HUDEP-2 (cell line): ENCODE measurements around the gene ASPHD1.
"Not testable (repeated sequence)": the region's sequence is repeated elsewhere in the genome, so short reads cannot be mapped to it uniquely, and the experiment has no call there.

Source experiments
- DNase-seq, 76 experiments: peaks; one replicate each; lab custom pipeline; 2025; ENCODE audit not compliant: unreplicated experiment in 76 of 76; lab: John Stamatoyannopoulos, UW

ASPHD1 gene

GRCh38 chr16:29900102-29900887 is at the start of gene ASPHD1:
ASPHD1 (plus strand) TSS chr16:29900488; CDS start chr16:29900972, 484 bp downstream.
- DNase-seq = peak in 49 of 76 experiments; percentile 14 to 78 (median 54)

DNA sequence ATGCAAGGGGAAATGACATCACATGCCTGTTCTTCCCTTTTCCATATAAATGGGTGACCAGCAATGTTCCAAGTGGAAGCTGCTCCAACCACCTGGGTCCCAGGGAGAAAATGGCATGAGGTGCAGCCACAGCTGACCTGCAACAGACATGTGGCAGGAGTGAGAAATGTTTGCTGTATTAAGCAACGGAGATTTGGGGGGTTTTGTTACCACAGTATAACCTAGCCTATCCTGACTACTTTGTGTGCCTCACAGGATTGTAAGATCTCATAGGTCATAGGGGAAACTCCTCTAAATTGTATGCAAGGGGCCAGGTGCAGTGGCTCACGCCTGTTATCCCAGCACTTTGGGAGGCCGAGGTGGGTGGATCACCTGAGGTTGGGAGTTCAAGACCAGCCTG is 49.3 kb upstream of the ASPHD1 start:
- DNase-seq = no peak

DNA sequence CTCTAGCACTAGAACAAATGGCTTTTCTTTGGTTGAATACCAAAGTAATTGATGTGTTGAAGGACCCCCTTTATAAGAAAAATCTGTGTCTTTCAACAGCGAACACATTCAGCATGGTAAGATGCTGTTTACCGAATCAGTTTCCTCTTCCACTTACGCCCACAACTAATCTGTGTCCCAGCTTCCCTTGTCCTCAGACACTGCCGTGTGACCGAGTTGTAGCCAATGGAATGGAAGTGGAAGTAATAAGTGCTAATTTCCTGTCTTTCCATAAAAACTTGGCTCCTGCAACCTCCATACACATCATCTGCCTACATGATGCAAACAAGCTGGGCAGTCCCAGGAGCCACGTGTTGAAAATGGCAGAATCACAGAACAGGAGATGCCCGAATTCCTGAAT is 47.6 kb upstream of the ASPHD1 start:
- no peak for DNase-seq

GRCh38 chr16:29854520-29855100 is 45.7 kb upstream of the ASPHD1 start:
- DNase-seq = no peak

DNA sequence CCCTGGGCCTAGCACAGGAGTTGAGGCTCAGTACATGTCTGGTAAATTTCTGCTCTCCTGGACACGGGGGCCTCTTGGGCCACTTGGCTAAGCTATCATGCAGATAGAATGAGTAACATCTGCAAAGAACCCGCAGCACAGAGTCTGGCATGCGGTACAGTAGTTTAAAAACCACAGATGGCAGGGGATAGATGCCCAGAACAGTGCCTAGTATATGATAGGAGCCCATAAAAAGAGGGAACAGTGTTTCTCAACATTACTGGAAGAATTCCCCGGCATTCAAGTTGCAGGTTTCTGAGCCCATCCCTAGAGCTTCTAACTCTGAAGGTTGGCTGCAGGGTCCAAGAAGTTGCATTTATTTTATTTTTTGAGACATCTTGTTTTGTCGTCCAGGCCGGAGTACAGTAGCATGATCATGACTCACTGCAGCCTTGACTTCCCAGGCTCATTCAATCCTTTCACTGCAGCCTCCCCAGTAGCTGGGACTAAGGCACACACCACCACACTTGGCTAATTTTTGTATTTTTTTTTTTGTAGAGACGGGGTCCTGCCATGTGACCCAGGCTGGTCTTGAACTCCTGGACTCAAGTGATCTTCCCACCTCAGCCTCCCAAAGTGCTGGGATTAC is 43.0 kb upstream of the ASPHD1 start:
- no peak for DNase-seq

GRCh38 chr16:29858149-29858849 is 42.0 kb upstream of the ASPHD1 start:
- no peak for DNase-seq

- DNase-seq = no peak
Observed at GRCh38 chr16:29858974-29859373, 41.3 kb upstream of the ASPHD1 start.

GRCh38 chr16:29860218-29860617 is 40.1 kb upstream of the ASPHD1 start:
- DNase-seq = no peak

GRCh38 chr16:29862383-29862883 is 37.9 kb upstream of the ASPHD1 start:
- peak in 4 of 76 experiments; percentile 11 to 53 (median 22) for DNase-seq

DNA sequence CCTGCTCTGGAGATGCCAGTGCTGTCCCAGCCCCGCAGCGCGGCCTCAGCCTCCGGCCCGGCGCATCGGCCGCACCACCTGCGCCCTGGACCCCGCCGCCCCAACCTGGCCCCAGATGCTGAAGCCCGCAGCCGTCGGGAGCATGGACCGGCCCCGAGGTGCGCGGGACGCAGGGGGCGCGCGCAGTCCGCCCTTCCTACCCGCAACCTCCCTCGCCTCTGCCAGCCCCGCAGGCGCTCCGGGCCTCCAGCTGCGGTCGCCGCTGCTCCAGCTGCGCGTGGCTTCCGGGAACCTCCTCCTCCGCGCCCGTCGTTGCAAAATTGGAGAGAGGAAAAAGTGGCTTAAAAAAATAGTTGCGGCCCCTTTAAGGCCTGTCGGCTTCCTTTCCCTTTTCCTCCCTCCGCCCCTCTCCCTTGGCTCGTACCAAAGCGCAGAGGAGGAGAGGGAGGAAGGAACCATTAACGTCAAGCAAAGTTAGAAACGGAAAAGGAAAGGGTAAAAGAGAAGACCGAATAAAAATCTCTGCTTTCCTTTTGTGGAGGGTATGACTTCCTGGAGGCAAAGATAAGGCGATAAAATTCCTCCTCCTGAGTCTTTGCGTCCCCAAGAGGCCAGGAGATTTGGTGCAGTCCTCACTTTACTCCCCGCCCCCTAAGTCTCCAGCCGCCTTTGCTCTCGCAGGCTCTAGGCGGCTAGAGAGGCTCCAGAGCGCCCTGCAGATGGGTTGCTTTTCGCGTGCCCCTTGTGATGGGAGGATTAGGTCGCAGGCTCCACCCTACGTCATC is 37.2 kb upstream of the ASPHD1 start, which contains the start of gene CDIPT:
Gene CDIPT, minus strand, starts transcription at position 343 of the 785 bp plus-strand sequence. CDS start 369 bp downstream, outside the sequence.
- DNase-seq = peak in 75 of 76 experiments; percentile 21 to 96 (median 89)

DNA sequence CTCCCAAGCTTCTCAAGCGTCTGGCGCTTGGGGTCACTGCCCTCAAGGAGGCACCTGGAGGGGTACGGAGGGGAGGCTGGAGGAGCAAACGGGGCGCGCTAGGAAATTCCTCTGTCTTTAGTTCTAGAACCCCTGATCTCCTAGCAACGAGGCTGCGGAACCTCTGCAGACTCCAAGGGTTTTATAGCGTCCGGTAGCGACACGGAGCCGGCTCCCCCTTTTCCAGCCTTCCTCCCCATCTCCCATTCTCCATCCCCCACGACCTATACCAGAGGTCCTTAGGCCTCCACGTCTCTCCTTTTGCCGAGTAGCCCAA is 36.7 kb upstream of the ASPHD1 start:
- DNase-seq = no peak

DNA sequence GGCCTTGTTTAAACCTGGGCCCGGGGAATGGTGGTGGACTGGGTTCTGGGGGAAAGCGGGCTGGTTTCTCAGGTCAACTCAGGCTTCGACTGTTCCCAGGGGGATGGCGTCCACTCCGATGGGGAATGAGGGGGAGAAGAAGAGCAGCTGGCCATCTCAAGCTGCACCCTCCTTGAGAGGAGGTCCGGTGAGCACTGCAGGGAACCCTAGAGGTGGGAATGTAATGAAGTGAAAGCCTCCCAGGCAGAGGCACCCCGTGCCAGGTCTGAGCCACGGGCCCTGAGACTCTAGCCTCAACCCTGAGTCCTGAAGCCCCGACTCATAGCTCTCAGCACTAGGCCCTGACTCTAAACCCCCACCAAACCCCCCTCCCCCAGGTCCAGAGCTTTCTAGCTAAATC is 36.1 kb upstream of the ASPHD1 start:
- no peak for DNase-seq

DNA sequence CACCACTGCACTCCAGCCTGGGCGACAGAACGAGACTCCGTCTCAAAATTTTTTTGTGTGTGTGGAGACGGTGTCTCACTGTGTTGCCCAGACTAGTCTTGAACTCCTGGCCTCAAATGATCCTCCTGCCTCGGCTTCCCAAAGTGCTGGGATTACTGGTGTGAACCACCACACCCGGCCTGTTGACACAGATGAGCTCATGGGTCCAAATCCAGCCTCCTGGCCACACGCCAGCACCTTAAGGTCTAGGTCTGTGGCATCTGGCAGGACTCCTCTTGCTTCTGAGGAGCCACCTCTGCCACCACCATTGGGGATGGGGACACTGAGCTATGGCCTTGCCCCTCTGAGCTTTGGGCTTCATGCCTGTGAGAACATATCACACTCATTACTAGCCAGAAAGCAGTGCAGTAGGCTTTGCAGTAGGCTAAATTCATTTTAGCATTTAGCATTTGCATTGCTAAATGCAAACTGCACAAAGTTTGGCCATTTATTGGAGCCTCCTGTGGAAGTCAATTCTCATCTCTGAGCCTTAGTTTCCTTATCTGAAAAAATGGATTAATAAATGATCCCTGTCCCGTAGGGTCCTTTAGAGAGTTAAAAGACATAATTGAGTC is 31.8 kb upstream of the ASPHD1 start:
- DNase-seq = peak in 10 of 76 experiments; percentile 5 to 37 (median 12)

- not testable (repeated sequence) for DNase-seq
Observed at GRCh38 chr16:29869067-29869466, 31.2 kb upstream of the ASPHD1 start.

DNA sequence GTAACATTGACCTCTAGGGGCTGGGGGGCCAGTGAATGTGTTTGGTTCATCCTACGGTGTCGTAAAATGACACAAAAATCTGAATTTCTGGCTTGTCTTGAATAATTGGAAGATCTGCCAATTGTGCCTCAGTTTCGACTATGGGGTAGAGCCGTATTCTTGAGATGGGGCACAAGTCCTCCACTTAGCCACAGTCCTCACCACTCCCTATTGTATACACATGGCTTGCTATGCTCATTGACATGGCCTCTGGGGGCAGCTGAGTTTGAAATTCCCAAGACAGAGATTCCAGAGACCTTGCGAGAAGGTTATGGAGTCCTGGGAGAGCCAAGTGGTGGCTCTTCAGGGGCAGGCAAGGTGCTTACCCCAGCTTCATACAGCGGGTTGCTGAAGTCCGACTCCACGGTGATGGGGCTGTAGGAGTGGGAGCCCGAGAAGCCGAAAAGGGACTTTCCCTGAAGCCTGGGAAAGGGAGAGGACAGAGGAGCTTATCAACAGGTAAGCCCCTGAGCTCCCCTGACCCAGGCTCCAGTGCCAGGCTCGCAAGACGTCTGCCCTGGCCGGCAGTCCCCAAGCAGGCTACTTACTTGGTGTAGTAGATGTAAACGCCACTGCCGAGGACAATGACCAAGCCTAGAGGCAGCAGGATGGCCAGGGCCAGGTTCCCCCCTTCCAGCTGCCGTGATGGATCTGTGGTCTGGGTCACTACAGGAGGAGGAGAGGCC is 28.3 kb upstream of the ASPHD1 start:
- no peak for DNase-seq

DNA sequence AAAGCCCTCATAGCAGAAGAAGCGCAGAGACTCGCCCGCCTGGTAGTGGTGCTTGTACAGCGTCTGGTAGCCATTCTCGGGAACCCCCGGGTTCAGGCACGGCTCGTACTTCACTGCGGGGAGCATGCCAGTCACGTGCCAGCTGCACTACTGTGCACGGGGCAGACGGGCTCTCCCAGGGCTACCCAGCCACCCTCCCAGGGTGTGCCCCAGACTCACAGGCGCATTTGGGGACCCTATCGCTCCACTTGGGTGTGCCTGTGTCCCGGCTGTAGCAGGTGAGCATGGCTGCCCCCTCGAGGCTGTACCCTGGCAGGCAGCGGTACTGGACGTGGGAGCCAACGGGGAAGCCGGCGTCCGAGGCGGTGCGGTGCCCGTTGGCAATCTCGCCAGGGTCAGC is 27.0 kb upstream of the ASPHD1 start:
- no peak for DNase-seq

DNA sequence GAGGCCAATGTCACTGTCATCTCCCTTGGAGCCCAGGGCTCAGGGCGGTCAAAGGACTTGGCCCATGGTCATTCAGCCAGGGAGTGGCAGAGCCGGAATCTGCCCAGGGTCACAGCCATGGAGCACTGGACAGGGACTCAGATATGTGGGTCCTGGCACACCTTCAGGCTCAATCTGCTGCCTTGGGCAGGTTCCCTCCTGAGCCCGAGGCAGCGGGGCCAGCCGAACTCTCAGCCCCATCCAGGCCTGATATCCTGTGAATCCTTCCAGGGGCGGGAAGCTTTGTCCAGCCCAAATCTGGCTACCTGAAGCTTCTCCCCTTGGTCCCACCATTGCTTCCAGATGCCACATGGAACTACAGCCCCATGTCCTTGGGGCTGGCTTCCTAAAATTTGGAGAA is 25.1 kb upstream of the ASPHD1 start:
- DNase-seq = no peak

- DNase-seq = peak in 1 of 76 experiments; percentile 6
Observed at GRCh38 chr16:29876217-29876593, 24.1 kb upstream of the ASPHD1 start.

DNA sequence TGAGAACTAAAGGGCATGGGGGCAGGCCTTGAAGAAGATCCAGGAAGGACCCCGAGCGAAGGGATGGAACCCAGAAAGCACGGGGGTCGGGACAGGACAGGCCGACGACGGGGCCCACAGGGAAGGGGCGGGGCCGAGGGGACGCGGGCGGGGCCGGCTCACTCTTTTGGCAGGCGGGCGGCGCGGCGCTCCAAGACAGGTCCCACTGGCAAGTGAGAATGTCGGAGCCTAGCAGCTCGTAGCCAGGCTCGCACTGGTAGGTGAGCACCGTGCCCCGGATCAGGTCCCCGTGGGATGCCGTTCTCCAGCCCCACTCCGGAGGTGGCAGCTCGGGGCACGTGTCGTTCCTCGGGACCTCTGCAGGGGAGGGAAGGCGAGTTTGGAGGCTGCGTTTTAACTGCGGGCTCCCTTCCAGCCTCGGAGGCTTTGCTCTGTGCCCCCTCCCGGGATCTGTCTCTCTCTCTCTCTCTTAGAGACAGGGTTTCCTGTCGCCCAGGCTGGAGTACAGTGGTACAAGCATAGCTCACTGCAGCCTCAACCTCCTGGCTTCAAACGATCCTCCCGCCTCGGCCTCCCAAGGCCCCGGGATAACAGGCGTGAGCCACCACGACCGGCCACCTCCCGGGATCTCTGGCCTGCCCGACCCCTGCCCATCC is 23.6 kb upstream of the ASPHD1 start:
- peak in 4 of 76 experiments; percentile 5 to 16 (median 10) for DNase-seq
